ENCODE results near the gene CNIH2.
"Not testable (repeated sequence)": the region's sequence is repeated elsewhere in the genome, so short reads cannot be mapped to it uniquely, and the experiment has no call there.

Gene CNIH2

DNA sequence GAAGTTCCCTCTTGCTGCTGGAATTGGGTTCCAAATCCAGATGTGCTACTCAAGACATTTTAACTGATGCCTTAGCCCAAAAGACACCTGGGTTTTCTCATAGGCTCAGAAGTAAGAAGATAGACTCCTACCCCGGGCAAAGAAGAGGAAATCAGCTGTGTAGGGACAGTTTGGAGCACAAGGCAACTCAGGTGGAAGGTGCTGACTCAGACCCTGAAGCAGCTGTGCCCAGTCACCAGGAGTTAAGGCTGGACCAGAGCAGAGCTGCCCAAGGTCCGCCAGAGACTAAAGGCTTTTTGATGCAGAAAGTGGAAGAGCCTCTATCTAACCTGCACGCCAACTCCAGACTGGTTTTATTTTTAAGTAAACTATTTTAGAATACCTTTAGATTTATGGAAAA is 30.2 kb upstream of the CNIH2 start:
- H4K8ac ChIP-seq (ENCODE audit: low read depth, low read length) = no peak overlapping the region
- no peak overlapping the region for H3K9ac ChIP-seq (ENCODE audit: low read length)
- H3K79me1 ChIP-seq (ENCODE audit: low read length) = no peaks in the 10 kb centered on the region
- no peak overlapping the region for H2BK12ac ChIP-seq (ENCODE audit: low read length)
- no peak overlapping the region for H4K12ac ChIP-seq (ENCODE audit: low read depth, low read length)
- no peak overlapping the region for H3K4me2 ChIP-seq (ENCODE audit: low read length)
- no peaks in the 10 kb centered on the region for H3K9me3 ChIP-seq (ENCODE audit: insufficient read depth, low read depth, low read length)
- H4K91ac ChIP-seq (ENCODE audit: low read depth, low read length) = no peak overlapping the region
- peaks cover 38 to 52% of the 10 kb centered on the region in 2 experiments for H3K36me3 ChIP-seq (ENCODE audit: control insufficient read depth in 1 of 2, insufficient read depth in 2 of 2, low read length in 2 of 2)
- DNase-seq = no peak
- H2AFZ ChIP-seq (ENCODE audit: insufficient read depth, low read length, poor library complexity) = no peak overlapping the region
- no peaks in the 10 kb centered on the region for H3K27me3 ChIP-seq (ENCODE audit: insufficient read depth, low read length)
- no CpG with 5 or more reads among the region's 3 CpGs for WGBS (ENCODE audit: extremely low coverage, insufficient coverage, insufficient read length)
- no peak overlapping the region for H2BK5ac ChIP-seq (ENCODE audit: low read depth, low read length, poor library complexity)
- no peak overlapping the region for H3K4me3 ChIP-seq (ENCODE audit: low read depth, low read length)
- H3K79me2 ChIP-seq (ENCODE audit: control insufficient read depth, insufficient read depth, low read length, poor library complexity) = no peaks in the 10 kb centered on the region
- H2AK5ac ChIP-seq (ENCODE audit: low read length) = no peak overlapping the region
- no peak overlapping the region for H3K27ac ChIP-seq (ENCODE audit: low read depth, low read length)
- H2BK120ac ChIP-seq (ENCODE audit: insufficient read depth, low read length, poor library complexity) = no peak overlapping the region
- no peak overlapping the region for H3K4ac ChIP-seq (ENCODE audit: low read depth, low read length)
- no peaks in the 10 kb centered on the region for H3K4me1 ChIP-seq (ENCODE audit: control insufficient read depth in 1 of 2, insufficient read depth in 2 of 2, low read length in 2 of 2)
- H3K23ac ChIP-seq (ENCODE audit: low read length) = no peak overlapping the region
- H3K14ac ChIP-seq (ENCODE audit: low read length) = no peak overlapping the region
- H3K18ac ChIP-seq (ENCODE audit: low read length) = no peak overlapping the region

DNA sequence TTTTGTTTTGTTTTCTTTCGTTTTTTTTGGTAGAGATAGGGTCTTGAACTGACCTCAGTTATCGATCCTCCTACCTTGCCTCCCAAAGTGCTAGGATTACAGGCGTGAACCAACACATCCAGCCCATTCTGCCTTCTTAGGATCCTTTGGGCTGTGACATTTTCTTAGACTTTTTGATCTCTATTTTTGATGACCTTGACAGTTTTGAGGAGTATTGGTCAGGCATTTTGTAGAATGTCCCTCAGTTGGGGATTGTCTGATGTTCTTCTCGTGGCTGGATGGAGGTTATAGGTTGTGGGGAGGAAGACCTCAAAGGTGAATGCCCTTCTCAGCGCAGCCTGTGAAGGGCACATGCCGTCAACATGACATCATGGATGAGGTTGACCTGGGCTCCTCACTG is 29.1 kb upstream of the CNIH2 start:
- no peak for DNase-seq
- no peak overlapping the region for H3K14ac ChIP-seq (ENCODE audit: low read length)
- H3K4me1 ChIP-seq (ENCODE audit: control insufficient read depth in 1 of 2, insufficient read depth in 2 of 2, low read length in 2 of 2) = no peaks in the 10 kb centered on the region
- no peak overlapping the region for H3K27ac ChIP-seq (ENCODE audit: low read depth, low read length)
- no peak overlapping the region for H3K23ac ChIP-seq (ENCODE audit: low read length)
- no peak overlapping the region for H3K4me2 ChIP-seq (ENCODE audit: low read length)
- H3K79me2 ChIP-seq (ENCODE audit: control insufficient read depth, insufficient read depth, low read length, poor library complexity) = no peaks in the 10 kb centered on the region
- no peak overlapping the region for H2BK5ac ChIP-seq (ENCODE audit: low read depth, low read length, poor library complexity)
- H2AK5ac ChIP-seq (ENCODE audit: low read length) = no peak overlapping the region
- no peak overlapping the region for H4K91ac ChIP-seq (ENCODE audit: low read depth, low read length)
- no peak overlapping the region for H3K4me3 ChIP-seq (ENCODE audit: low read depth, low read length)
- H3K79me1 ChIP-seq (ENCODE audit: low read length) = no peaks in the 10 kb centered on the region
- no peaks in the 10 kb centered on the region for H3K9me3 ChIP-seq (ENCODE audit: insufficient read depth, low read depth, low read length)
- H2AFZ ChIP-seq (ENCODE audit: insufficient read depth, low read length, poor library complexity) = no peak overlapping the region
- no peak overlapping the region for H4K12ac ChIP-seq (ENCODE audit: low read depth, low read length)
- H3K9ac ChIP-seq (ENCODE audit: low read length) = no peak overlapping the region
- no peaks in the 10 kb centered on the region for H3K27me3 ChIP-seq (ENCODE audit: insufficient read depth, low read length)
- WGBS (ENCODE audit: extremely low coverage, insufficient coverage, insufficient read length) = no CpG with 5 or more reads among the region's 6 CpGs
- no peak overlapping the region for H2BK12ac ChIP-seq (ENCODE audit: low read length)
- no peak overlapping the region for H3K4ac ChIP-seq (ENCODE audit: low read depth, low read length)
- H3K18ac ChIP-seq (ENCODE audit: low read length) = no peak overlapping the region
- H4K8ac ChIP-seq (ENCODE audit: low read depth, low read length) = no peak overlapping the region
- no peak overlapping the region for H2BK120ac ChIP-seq (ENCODE audit: insufficient read depth, low read length, poor library complexity)
- peaks cover 27 to 44% of the 10 kb centered on the region in 2 experiments for H3K36me3 ChIP-seq (ENCODE audit: control insufficient read depth in 1 of 2, insufficient read depth in 2 of 2, low read length in 2 of 2)

DNA sequence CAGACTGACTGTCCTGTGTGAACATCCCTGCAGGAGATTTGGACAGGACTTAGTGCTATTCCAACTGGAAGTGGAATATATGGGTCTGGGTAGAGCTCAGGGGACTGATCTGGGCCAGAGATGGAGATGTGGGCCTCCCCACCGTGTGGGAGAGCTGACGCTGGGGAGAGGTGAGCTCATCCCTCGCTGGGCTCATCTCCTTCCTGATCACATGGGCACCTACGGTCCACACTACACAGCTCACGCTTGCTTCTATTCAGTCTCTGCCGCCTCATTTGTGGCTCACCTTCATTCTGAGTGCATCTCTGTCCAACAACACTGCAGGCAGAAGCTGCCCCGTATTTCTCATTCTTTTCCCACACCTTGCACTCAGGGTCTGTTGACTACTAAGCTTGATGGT is 26.2 kb upstream of the CNIH2 start:
- Histone ChIP-seq H3K18ac (ENCODE audit: low read length) (no peak overlapping the region), H2AK5ac (ENCODE audit: low read length) (no peak overlapping the region), H2BK5ac (ENCODE audit: low read depth, low read length, poor library complexity) (no peak overlapping the region), H3K79me1 (ENCODE audit: low read length) (no peaks in the 10 kb centered on the region), H3K27me3 (ENCODE audit: insufficient read depth, low read length) (no peaks in the 10 kb centered on the region), H3K27ac (ENCODE audit: low read depth, low read length) (no peak overlapping the region), H3K4ac (ENCODE audit: low read depth, low read length) (no peak overlapping the region), H3K79me2 (ENCODE audit: control insufficient read depth, insufficient read depth, low read length, poor library complexity) (no peaks in the 10 kb centered on the region), H3K4me1 (ENCODE audit: control insufficient read depth in 1 of 2, insufficient read depth in 2 of 2, low read length in 2 of 2) (peaks cover 0 to 2% of the 10 kb centered on the region in 2 experiments), H4K12ac (ENCODE audit: low read depth, low read length) (no peak overlapping the region), H2BK12ac (ENCODE audit: low read length) (no peak overlapping the region), H3K14ac (ENCODE audit: low read length) (no peak overlapping the region), H2AFZ (ENCODE audit: insufficient read depth, low read length, poor library complexity) (no peak overlapping the region), H3K9ac (ENCODE audit: low read length) (peak overlapping the region; percentile 45), H4K8ac (ENCODE audit: low read depth, low read length) (no peak overlapping the region), H3K4me2 (ENCODE audit: low read length) (no peak overlapping the region), H3K23ac (ENCODE audit: low read length) (no peak overlapping the region), H3K36me3 (ENCODE audit: control insufficient read depth in 1 of 2, insufficient read depth in 2 of 2, low read length in 2 of 2) (peaks cover 19 to 28% of the 10 kb centered on the region in 2 experiments), H3K4me3 (ENCODE audit: low read depth, low read length) (no peak overlapping the region), H4K91ac (ENCODE audit: low read depth, low read length) (no peak overlapping the region), H3K9me3 (ENCODE audit: insufficient read depth, low read depth, low read length) (no peaks in the 10 kb centered on the region), H2BK120ac (ENCODE audit: insufficient read depth, low read length, poor library complexity) (no peak overlapping the region)
- no peak for DNase-seq
- no CpG with 5 or more reads among the region's 7 CpGs for WGBS (ENCODE audit: extremely low coverage, insufficient coverage, insufficient read length)

DNA sequence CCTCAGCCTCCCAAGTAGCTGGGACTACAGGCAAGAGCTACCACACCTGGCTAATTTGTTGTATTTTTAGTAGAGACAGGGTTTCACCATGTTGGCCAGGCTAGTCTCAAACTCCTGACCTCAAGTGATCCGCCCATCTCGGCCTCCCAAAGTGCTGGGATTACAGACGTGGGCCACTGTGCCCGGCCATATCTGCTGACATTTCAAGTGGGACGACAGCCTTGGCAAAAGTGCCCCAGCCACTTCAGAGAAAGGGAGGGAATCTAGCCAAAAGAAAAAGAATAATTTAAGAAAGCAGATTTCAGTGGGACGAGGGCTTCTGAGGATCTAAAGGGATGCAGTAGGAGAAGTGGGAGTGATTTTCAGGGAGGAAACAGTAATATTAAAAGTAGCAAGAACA is 24.9 kb upstream of the CNIH2 start:
- not testable (repeated sequence) for H3K4ac ChIP-seq (ENCODE audit: low read depth, low read length); H3K79me2 ChIP-seq (ENCODE audit: control insufficient read depth, insufficient read depth, low read length, poor library complexity); H2BK12ac ChIP-seq (ENCODE audit: low read length); H3K27ac ChIP-seq (ENCODE audit: low read depth, low read length); H2AFZ ChIP-seq (ENCODE audit: insufficient read depth, low read length, poor library complexity); H2AK5ac ChIP-seq (ENCODE audit: low read length); H3K79me1 ChIP-seq (ENCODE audit: low read length); H4K8ac ChIP-seq (ENCODE audit: low read depth, low read length); H3K14ac ChIP-seq (ENCODE audit: low read length); H2BK120ac ChIP-seq (ENCODE audit: insufficient read depth, low read length, poor library complexity); H3K23ac ChIP-seq (ENCODE audit: low read length); H3K4me1 ChIP-seq (ENCODE audit: control insufficient read depth in 1 of 2, insufficient read depth in 2 of 2, low read length in 2 of 2); H4K91ac ChIP-seq (ENCODE audit: low read depth, low read length); H3K9ac ChIP-seq (ENCODE audit: low read length); H3K18ac ChIP-seq (ENCODE audit: low read length); DNase-seq; H3K4me2 ChIP-seq (ENCODE audit: low read length); H3K27me3 ChIP-seq (ENCODE audit: insufficient read depth, low read length); H4K12ac ChIP-seq (ENCODE audit: low read depth, low read length); H2BK5ac ChIP-seq (ENCODE audit: low read depth, low read length, poor library complexity); H3K4me3 ChIP-seq (ENCODE audit: low read depth, low read length); H3K9me3 ChIP-seq (ENCODE audit: insufficient read depth, low read depth, low read length)
- no CpG with 5 or more reads among the region's 6 CpGs for WGBS (ENCODE audit: extremely low coverage, insufficient coverage, insufficient read length)
- H3K36me3 ChIP-seq (ENCODE audit: control insufficient read depth in 1 of 2, insufficient read depth in 2 of 2, low read length in 2 of 2) = peaks cover 19 to 20% of the 10 kb centered on the region in 2 experiments

Measured in trophoblast cell (in vitro differentiated cells and primary cell).